Neural cell (in vitro differentiated cells): ENCODE measurements around the gene BLNK. TPM values are rescaled to one million over a fixed set of nuclear protein-coding genes. Genes with fewer than 3 reads are reported as not detected.

Experiments
- H2AFZ ChIP-seq: fragments of 200-600, 300-800 bp; sonication (generic), shearing (Covaris generic); 2 replicates; pipeline ENCODE4 v1.6.0; 2014; ENCODE audit warnings: low read depth, mild to moderate bottlenecking, antibody characterized with exemption, low read length, moderate library complexity
- H3F3A ChIP-seq: fragments of 200-600 bp; shearing (Covaris generic); 2 replicates; pipeline ENCODE4 v1.6.1; 2016; ENCODE audit warnings: mild to moderate bottlenecking, moderate library complexity, mixed read lengths, antibody characterized with exemption, low read length; ENCODE audit not compliant: insufficient read depth, poor library complexity, severe bottlenecking
- H3K27ac ChIP-seq: fragments of 200-600, 300-800 bp; sonication (generic), shearing (Covaris generic); 2 replicates; pipeline ENCODE4 v1.5.1; 2014; ENCODE audit warnings: mild to moderate bottlenecking, low read length, moderate library complexity
- H3K27me3 ChIP-seq: fragments of 300-800, 200-600 bp; sonication (generic), shearing (Covaris generic); 2 replicates; pipeline ENCODE4 v1.6.0; 2014; ENCODE audit warnings: mild to moderate bottlenecking, low read depth, low read length, moderate library complexity; ENCODE audit not compliant: insufficient read depth
- H3K36me3 ChIP-seq: fragments of 300-800, 200-600 bp; sonication (generic), shearing (Covaris generic); 2 replicates; pipeline ENCODE4 v1.5.1; 2014; ENCODE audit warnings: mild to moderate bottlenecking, antibody characterized with exemption, low read length, moderate library complexity; ENCODE audit not compliant: insufficient read depth
- H3K4me2 ChIP-seq: fragments of 300-800, 200-600 bp; sonication (generic), shearing (Covaris generic); 2 replicates; pipeline ENCODE4 v1.6.0; 2014; ENCODE audit warnings: mild to moderate bottlenecking, low read length
- H3K4me3 ChIP-seq: fragments of 300-800, 200-600 bp; sonication (generic), shearing (Covaris generic); 2 replicates; pipeline ENCODE4 v1.5.1; 2014; ENCODE audit warnings: mild to moderate bottlenecking, low read length, moderate library complexity
- H3K79me2 ChIP-seq: fragments of 200-600 bp; shearing (Covaris generic); replicated peaks from 2 replicates; pipeline ENCODE4 v1.6.0; 2014; ENCODE audit warnings: mild to moderate bottlenecking, low read length, moderate library complexity; ENCODE audit not compliant: insufficient read depth
- H3K9ac ChIP-seq: fragments of 300-800, 200-600 bp; sonication (generic), shearing (Covaris generic); 2 replicates; pipeline ENCODE4 v1.6.1; 2016; ENCODE audit warnings: mild to moderate bottlenecking, low read length, mixed read lengths
- H3K9me2 ChIP-seq: fragments of 200-600 bp; shearing (Covaris generic); 2 replicates; pipeline ENCODE4 v1.6.1; 2016; ENCODE audit warnings: mild to moderate bottlenecking, low read length, mixed read lengths; ENCODE audit not compliant: insufficient read depth
- H3K9me3 ChIP-seq: fragments of 200-600, 300-800 bp; sonication (generic), shearing (Covaris generic); 2 replicates; pipeline ENCODE4 v1.6.1; 2016; ENCODE audit warnings: mild to moderate bottlenecking, mixed run types, low read length, moderate library complexity, mixed read lengths
- H4K20me1 ChIP-seq: fragments of 200-600 bp; shearing (Covaris generic); 2 replicates; pipeline ENCODE4 v1.6.1; 2016; ENCODE audit warnings: mild to moderate bottlenecking, mixed run types; ENCODE audit not compliant: insufficient read depth
- CTCF ChIP-seq: fragments of 450-650 bp; IDR thresholded peaks from 2 replicates; pipeline ENCODE4 v1.5.1; 2014; ENCODE audit warnings: antibody characterized with exemption, mild to moderate bottlenecking, moderate library complexity; ENCODE audit not compliant: poor library complexity, severe bottlenecking
- EP300 ChIP-seq: fragments of 450-650 bp; conservative IDR thresholded peaks from 2 replicates; pipeline ENCODE4 v1.6.1; 2014; ENCODE audit warnings: antibody characterized with exemption, mild to moderate bottlenecking, moderate library complexity; ENCODE audit not compliant: poor library complexity, severe bottlenecking
- EZH2 ChIP-seq: fragments of 200-600, 300-800 bp; shearing (Covaris generic), sonication (generic); IDR thresholded peaks from 2 replicates; pipeline ENCODE4 v1.6.1; 2014; ENCODE audit warnings: antibody characterized with exemption, low read length, borderline replicate concordance, mild to moderate bottlenecking; ENCODE audit not compliant: insufficient read depth, poor library complexity, severe bottlenecking
- MXI1 ChIP-seq: fragments of 450-650 bp; conservative IDR thresholded peaks from 2 replicates; pipeline ENCODE4 v1.6.1; 2014; ENCODE audit warnings: antibody characterized with exemption, mild to moderate bottlenecking; ENCODE audit not compliant: poor library complexity, severe bottlenecking
- POLR2AphosphoS5 ChIP-seq: IDR thresholded peaks from 2 replicates; pipeline ENCODE4 v1.6.1; 2012
- RAD21 ChIP-seq: fragments of 450-650 bp; conservative IDR thresholded peaks from 2 replicates; pipeline ENCODE4 v1.6.1; 2014; ENCODE audit warnings: antibody characterized with exemption, mild to moderate bottlenecking, moderate library complexity
- REST ChIP-seq: IDR thresholded peaks from 2 replicates; pipeline ENCODE4 v1.6.1; 2012; ENCODE audit warnings: borderline replicate concordance
- SMC3 ChIP-seq: fragments of 450-650 bp; conservative IDR thresholded peaks from 2 replicates; pipeline ENCODE4 v1.6.1; 2014; ENCODE audit warnings: antibody characterized with exemption, mild to moderate bottlenecking, moderate library complexity; ENCODE audit not compliant: poor library complexity
- TAF1 ChIP-seq: IDR thresholded peaks from 2 replicates; pipeline ENCODE4 v1.6.1; 2012; ENCODE audit warnings: low read depth
- polyA plus RNA-seq: library from polyadenylated mRNA; depleted of rRNA; stranded (reverse); fragments of >200 nt; gene quantifications from 2 replicates; pipeline ENCODE4 v1.2.3, GENCODE V29; 2014

The BLNK gene
- polyA plus RNA-seq, 1 donor from 2014 or later = not detected

DNA sequence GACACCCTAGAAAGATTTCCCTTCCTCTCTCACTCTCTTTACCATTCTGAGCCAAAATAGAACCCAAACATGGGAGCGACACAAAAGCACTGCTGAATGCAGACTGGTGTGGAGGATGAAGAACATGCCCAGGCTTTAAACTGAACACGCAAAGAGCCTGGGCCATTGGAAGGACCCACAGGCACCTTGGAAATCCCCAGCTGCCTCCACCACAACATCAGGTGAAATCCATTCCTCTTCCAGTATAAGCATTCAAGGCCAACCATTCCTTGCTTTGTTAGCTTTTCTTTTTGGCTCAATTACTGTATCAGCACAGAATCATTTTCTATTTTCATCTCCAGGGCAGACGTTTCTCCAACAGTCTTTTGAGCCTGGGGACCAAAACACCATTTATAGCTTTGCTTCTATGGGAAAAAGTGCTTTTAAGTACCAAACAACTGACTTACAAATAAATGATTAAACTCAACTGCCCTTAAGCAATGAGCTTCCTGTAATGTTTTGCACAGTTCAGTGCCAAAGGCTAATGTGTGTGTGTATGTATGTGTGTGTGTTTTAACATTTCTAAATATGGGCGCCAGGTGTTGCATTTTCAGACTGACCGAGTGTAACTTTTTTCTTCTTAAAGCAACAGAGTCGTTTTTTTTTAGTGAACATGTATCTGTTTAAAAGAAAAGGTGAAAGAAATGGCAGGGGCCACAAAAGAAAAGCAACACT lies 16.2 kb upstream of the BLNK start:
- Histone ChIP-seq H3K27me3 (no peaks in the 10 kb centered on the region), H3K9me2 (no peaks in the 10 kb centered on the region), H3F3A (no peaks in the 10 kb centered on the region), H4K20me1 (no peaks in the 10 kb centered on the region), H3K4me3 (no peak overlapping the region), H3K79me2 (no peaks in the 10 kb centered on the region), H3K36me3 (no peaks in the 10 kb centered on the region), H3K9ac (no peak overlapping the region), H3K4me2 (no peak overlapping the region), H3K27ac (no peak overlapping the region), H3K9me3 (no peaks in the 10 kb centered on the region), H2AFZ (no peak overlapping the region)
- TF ChIP-seq EZH2 (no peak), TAF1 (no peak)

GRCh38 chr10:96285331-96285752 lies 14.0 kb upstream of the BLNK start:
- Histone ChIP-seq H3K4me2 (no peak overlapping the region), H3K79me2 (no peaks in the 10 kb centered on the region), H3K36me3 (no peaks in the 10 kb centered on the region), H3K4me3 (no peak overlapping the region), H3F3A (no peaks in the 10 kb centered on the region), H3K9me2 (no peaks in the 10 kb centered on the region), H3K27ac (no peak overlapping the region), H2AFZ (no peak overlapping the region), H3K9me3 (no peaks in the 10 kb centered on the region), H3K27me3 (no peaks in the 10 kb centered on the region), H4K20me1 (no peaks in the 10 kb centered on the region), H3K9ac (no peak overlapping the region)
- no peak for TF ChIP-seq EZH2
- no peak for TF ChIP-seq MXI1
- no peak for TF ChIP-seq RAD21
- TF ChIP-seq POLR2AphosphoS5 = no peak
- no peak for TF ChIP-seq EP300
- no peak for TF ChIP-seq SMC3
- no peak for TF ChIP-seq REST
- TF ChIP-seq TAF1 = no peak

GRCh38 chr10:96283756-96284155 lies 12.4 kb upstream of the BLNK start:
- no peaks in the 10 kb centered on the region for H3K79me2 ChIP-seq
- H3K27ac ChIP-seq = no peak overlapping the region
- TF ChIP-seq EP300 (no peak), CTCF (no peak), RAD21 (no peak)
- no peak overlapping the region for H3K9ac ChIP-seq
- H4K20me1 ChIP-seq = no peaks in the 10 kb centered on the region
- no peaks in the 10 kb centered on the region for H3K27me3 ChIP-seq
- H3K9me3 ChIP-seq = no peaks in the 10 kb centered on the region
- no peaks in the 10 kb centered on the region for H3K36me3 ChIP-seq
- no peaks in the 10 kb centered on the region for H3F3A ChIP-seq
- H2AFZ ChIP-seq = no peak overlapping the region
- no peak overlapping the region for H3K4me3 ChIP-seq
- H3K4me2 ChIP-seq = no peak overlapping the region
- H3K9me2 ChIP-seq = no peaks in the 10 kb centered on the region
